GM12874 (cell line): ENCODE results near the gene TAOK3.

ENCODE experiments used
- TF ChIP-seq, protein P1 (sequence below): IDR thresholded peaks from 2 replicates; pipeline ENCODE4 v1.5.1; 2011; ENCODE audit warnings: low read depth, mild to moderate bottlenecking, control low read depth, low read length, moderate library complexity; ENCODE audit not compliant: insufficient read depth

The TAOK3 gene

DNA sequence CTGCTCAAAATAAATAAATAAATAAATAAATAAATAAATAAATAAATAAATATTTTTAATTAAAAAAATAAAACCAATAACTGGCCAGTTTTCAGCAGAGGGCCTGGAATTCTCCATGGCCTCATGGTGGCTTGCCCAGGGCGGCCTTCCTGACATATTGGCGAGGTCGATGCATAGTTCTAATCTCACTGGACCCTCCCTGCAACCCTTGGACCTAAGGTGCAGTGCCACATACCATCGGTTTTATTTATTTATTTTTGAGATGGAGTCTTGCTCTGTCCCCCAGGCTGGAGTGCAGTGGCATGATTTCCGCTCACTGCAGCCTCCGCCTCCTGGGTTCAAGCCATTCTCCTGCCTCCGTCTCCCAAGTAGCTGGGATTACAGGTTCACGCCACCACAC is 265.0 kb downstream of the TAOK3 start:
- TF ChIP-seq, protein P1, sequence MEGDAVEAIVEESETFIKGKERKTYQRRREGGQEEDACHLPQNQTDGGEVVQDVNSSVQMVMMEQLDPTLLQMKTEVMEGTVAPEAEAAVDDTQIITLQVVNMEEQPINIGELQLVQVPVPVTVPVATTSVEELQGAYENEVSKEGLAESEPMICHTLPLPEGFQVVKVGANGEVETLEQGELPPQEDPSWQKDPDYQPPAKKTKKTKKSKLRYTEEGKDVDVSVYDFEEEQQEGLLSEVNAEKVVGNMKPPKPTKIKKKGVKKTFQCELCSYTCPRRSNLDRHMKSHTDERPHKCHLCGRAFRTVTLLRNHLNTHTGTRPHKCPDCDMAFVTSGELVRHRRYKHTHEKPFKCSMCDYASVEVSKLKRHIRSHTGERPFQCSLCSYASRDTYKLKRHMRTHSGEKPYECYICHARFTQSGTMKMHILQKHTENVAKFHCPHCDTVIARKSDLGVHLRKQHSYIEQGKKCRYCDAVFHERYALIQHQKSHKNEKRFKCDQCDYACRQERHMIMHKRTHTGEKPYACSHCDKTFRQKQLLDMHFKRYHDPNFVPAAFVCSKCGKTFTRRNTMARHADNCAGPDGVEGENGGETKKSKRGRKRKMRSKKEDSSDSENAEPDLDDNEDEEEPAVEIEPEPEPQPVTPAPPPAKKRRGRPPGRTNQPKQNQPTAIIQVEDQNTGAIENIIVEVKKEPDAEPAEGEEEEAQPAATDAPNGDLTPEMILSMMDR, result no peak

DNA sequence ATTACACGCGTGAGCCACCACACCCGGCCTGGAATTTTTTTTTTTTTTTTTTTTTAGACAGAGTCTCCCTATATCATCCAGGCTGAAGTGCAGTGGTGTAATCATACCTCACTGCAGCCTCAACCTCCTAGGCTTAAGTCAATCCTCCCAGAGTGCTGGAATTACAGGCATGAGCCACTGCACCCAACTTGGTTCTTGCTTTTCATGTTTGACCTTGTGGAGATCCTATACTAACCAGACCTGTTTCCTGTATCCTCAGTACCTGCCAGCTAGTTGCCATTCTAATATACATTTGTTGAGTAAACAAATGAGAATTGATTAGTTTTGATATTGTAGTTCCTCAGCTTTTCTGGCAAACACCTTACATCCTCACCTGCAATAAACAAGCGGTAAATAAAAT is 265.7 kb downstream of the TAOK3 start:
- TF ChIP-seq, protein P1, result no peak

DNA sequence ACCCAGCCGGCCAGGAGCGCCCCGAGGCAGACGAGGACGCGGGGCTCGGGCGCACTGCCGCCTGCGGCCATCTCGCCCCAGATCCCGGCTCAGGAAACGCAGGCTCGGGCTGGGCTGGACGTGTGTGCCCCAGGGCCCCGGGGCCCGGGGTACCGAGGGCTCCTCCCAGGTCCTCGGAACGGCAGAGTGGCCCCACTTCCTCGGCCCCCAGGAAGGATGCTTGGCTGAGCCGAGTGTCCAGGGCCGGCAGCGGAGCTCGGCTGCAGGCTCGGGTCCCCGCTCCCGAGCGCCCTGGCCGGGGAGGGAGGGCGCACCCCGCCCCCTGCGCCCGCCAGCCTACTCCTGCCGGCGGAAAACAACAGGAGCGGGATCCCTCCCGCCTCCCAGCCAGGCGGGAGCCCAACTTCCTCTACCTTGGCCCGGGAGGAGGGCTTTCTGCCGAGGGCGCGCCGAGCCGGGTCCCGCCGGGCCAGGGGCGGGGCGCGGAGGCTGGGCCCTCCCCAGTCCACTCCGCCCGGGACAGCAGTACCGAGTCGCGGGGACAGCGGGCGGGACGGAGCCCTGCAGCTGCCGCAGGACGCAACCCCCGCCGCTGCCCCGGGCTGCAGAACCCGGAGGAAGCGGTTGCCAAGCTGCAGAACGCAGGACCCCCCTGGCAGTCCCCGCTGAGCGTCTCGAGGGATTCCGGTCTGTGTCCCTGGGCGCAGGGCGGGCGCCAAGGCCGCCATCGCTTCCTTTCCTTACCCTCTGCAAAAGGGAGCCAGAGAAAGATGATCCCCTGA is 268.9 kb downstream of the TAOK3 start, which contains the start of gene VSIG10:
Gene VSIG10, minus strand, starts transcription at position 411 of the 782 bp plus-strand sequence. Its CDS starts 340 bp downstream, at position 71.
- TF ChIP-seq, protein P1, result no peak

DNA sequence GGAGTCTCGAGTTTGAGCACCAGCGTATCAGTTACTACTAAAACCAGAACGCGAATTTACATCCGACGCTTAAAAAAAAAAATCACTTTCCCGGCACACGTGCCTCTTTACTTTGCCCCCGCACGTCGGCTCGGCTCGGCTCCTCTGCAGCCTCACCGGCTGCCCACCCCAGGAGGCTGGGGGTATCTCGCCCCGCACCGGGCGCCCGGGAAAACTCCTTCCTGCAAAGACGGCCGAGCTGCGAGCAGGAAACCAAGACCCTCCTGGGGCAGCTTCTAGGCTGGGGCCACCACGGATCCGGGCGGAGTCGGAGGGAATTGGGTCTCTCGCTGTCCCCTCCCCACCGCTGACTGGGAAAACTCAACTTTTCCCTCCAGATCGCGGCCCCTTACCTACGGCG is 269.5 kb downstream of the TAOK3 start:
- TF ChIP-seq, protein P1, result no peak

DNA sequence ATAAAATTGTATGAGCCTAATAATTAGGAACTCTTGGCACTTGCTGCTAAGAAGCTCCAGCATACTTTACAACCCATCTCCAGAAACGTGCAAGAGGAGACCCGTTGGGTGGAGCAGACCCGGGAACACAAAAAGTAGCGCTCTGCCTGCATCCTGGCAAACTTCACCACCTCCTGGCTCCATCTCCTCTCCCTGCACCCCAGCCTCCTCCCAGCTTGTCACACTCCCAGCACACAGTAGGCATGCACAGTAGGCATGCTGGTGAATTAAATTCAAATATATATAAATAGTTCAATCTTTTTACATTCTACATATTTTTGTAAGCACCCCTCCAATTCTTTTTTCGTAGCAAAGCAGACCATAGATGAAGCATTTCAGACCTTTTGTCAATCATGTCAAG is 270.1 kb downstream of the TAOK3 start:
- TF ChIP-seq, protein P1, result no peak

DNA sequence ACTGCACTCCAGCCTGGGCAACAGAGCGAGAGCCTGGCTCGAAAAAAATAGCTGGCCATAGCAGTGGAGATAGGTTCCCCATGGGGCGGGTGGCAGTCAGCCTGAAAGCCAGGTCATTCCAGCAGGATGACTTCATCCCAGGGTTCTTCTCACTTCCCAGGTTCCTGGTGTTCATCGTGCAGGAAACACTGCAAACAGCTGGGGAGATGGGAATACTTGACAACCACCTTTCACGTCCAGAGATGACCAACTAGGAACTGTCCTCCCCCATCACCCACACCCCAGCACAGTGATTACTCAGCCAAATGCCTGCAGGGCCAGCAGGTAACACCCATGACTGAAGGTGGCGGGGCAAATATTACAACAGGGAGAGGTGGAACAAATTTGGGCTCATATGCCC is 270.6 kb downstream of the TAOK3 start:
- TF ChIP-seq, protein P1, result no peak

DNA sequence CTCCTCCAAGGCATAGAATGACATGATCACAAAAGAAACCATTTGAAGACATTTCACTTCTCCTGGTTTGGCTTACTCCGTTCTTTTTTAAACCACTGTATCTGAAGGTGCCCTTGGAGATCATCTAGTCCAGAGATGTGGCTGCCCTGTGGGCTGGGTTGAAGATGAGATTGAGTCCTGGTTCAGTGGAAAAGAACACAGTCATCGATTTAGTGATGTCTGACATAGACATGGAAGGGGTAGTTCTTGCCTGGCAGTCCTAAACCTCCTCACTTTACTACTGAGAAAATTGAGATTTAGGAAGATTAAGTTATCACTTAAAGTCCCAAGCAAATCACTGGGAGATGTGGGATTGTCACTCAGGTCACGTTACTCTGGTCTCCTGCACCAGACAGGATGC is 271.7 kb downstream of the TAOK3 start:
- TF ChIP-seq, protein P1, result no peak
